Type B pancreatic cell (in vitro differentiated cells): Measurements from ENCODE around the gene SCAMP1. TPM values are rescaled to one million over a fixed set of nuclear protein-coding genes. Genes with fewer than 3 reads are reported as not detected.

Source experiments
- DNase-seq: peaks from one replicate; pipeline ENCODE4 v3.0.0; 2021; ENCODE audit warnings: mixed read lengths; ENCODE audit not compliant: unreplicated experiment; ENCODE audit errors: extremely low spot score
- H3K27ac Mint-ChIP-seq: 2 replicates; pipeline ENCODE4 v1.8.0; 2021; ENCODE audit warnings: mild to moderate bottlenecking, mixed read lengths
- H3K27me3 Mint-ChIP-seq: 2 replicates; pipeline ENCODE4 v1.8.0; 2021; ENCODE audit warnings: mixed read lengths
- H3K36me3 Mint-ChIP-seq: 2 replicates; pipeline ENCODE4 v1.8.0; 2021; ENCODE audit warnings: mixed read lengths
- H3K4me1 Mint-ChIP-seq: one replicate; pipeline ENCODE4 v1.8.0; 2021; ENCODE audit warnings: mixed read lengths; ENCODE audit not compliant: unreplicated experiment
- H3K4me3 Mint-ChIP-seq: 2 replicates; pipeline ENCODE4 v1.8.0; 2021; ENCODE audit warnings: mild to moderate bottlenecking, mixed read lengths
- H3K9me3 Mint-ChIP-seq: 2 replicates; pipeline ENCODE4 v1.8.0; 2021; ENCODE audit warnings: mixed read lengths
- CTCF ChIP-seq: fragments of 200-600 bp; sonication (generic); conservative IDR thresholded peaks from 2 replicates; pipeline ENCODE4 v1.5.0; 2021; ENCODE audit warnings: antibody characterized with exemption, mild to moderate bottlenecking
- total RNA-seq: library from RNA; stranded (reverse); gene quantifications from 2 replicates; pipeline ENCODE4 v1.2.1, GENCODE V29; 2021; ENCODE audit warnings: low replicate concordance

SCAMP1 gene
- total RNA-seq, 1 donor from 2014 or later = 50.8 TPM

- Mint-ChIP-seq H3K9me3 (peaks cover 15% of the 10 kb centered on the region), H3K36me3 (peaks cover 25% of the 10 kb centered on the region), H3K27ac (no peak overlapping the region), H3K27me3 (peaks cover 7% of the 10 kb centered on the region), H3K4me1 (peaks cover 55% of the 10 kb centered on the region), H3K4me3 (peak overlapping the region; percentile 70)
- TF ChIP-seq CTCF = no peak
- DNase-seq = no peak
Observed at GRCh38 chr5:78511121-78511906, 150.9 kb downstream of the SCAMP1 start.

GRCh38 chr5:78512435-78512834 lies 152.0 kb downstream of the SCAMP1 start:
- no peak overlapping the region for H3K27ac Mint-ChIP-seq
- peaks cover 31% of the 10 kb centered on the region for H3K36me3 Mint-ChIP-seq
- DNase-seq = no peak
- H3K4me3 Mint-ChIP-seq = no peak overlapping the region
- peaks cover 15% of the 10 kb centered on the region for H3K9me3 Mint-ChIP-seq
- no peak for TF ChIP-seq CTCF
- peaks cover 55% of the 10 kb centered on the region for H3K4me1 Mint-ChIP-seq
- peaks cover 7% of the 10 kb centered on the region for H3K27me3 Mint-ChIP-seq

- Mint-ChIP-seq H3K4me1 (peaks cover 50% of the 10 kb centered on the region), H3K27me3 (peaks cover 7% of the 10 kb centered on the region), H3K27ac (no peak overlapping the region), H3K36me3 (peaks cover 33% of the 10 kb centered on the region), H3K4me3 (no peak overlapping the region), H3K9me3 (peaks cover 15% of the 10 kb centered on the region)
- DNase-seq = no peak
- TF ChIP-seq CTCF = no peak
Observed at GRCh38 chr5:78513441-78513840, 153.0 kb downstream of the SCAMP1 start.

- Mint-ChIP-seq H3K4me3 (no peak overlapping the region), H3K9me3 (peaks cover 15% of the 10 kb centered on the region), H3K4me1 (peaks cover 47% of the 10 kb centered on the region), H3K36me3 (peaks cover 33% of the 10 kb centered on the region), H3K27ac (no peak overlapping the region), H3K27me3 (peaks cover 3% of the 10 kb centered on the region)
- no peak for DNase-seq
- TF ChIP-seq CTCF = no peak
Observed at GRCh38 chr5:78514427-78515330, 154.3 kb downstream of the SCAMP1 start.

GRCh38 chr5:78515670-78516069 lies 155.3 kb downstream of the SCAMP1 start:
- peaks cover 15% of the 10 kb centered on the region for H3K9me3 Mint-ChIP-seq
- peaks cover 3% of the 10 kb centered on the region for H3K27me3 Mint-ChIP-seq
- peaks cover 42% of the 10 kb centered on the region for H3K4me1 Mint-ChIP-seq
- TF ChIP-seq CTCF = no peak
- peaks cover 33% of the 10 kb centered on the region for H3K36me3 Mint-ChIP-seq
- no peak overlapping the region for H3K27ac Mint-ChIP-seq
- no peak for DNase-seq
- no peak overlapping the region for H3K4me3 Mint-ChIP-seq
